Pancreas (tissue), 10 donors: ENCODE results near the gene PHAF1. TPM values are rescaled to one million over a fixed set of nuclear protein-coding genes. Genes with fewer than 3 reads are reported as not detected.

ENCODE experiments used
- ATAC-seq, 4 donors: fragments of 200-7000 bp; cut with Tn5 transposase; one replicate each; pipeline versions ENCODE4 v1.8.0 to v1.9.1; 2020; ENCODE audit warnings: mild to moderate bottlenecking in 4 of 4, moderate library complexity in 4 of 4
- DNase-seq, 6 donors: peaks; one replicate each; pipeline ENCODE4 v3.0.0-alpha.2; 2020
- FAIRE-seq: peaks from 2 replicates; lab custom pipeline; 2012; peaks lifted over from hg19 to GRCh38; lab: Jason Lieb, UNC
- H3K27ac ChIP-seq, 4 donors: fragments of 200-600 bp; sonication (generic); 1 replicate in 3 of 4; 2 replicates in 1 of 4; pipeline versions ENCODE4 v1.5.0 to v1.8.0; 2020
- H3K27me3 ChIP-seq, 4 donors: fragments of 200-600 bp; one replicate each; pipeline ENCODE4 v1.8.0; 2021
- H3K36me3 ChIP-seq, 3 donors: fragments of 200-600 bp; sonication (generic) in 1 of 3; one replicate each; pipeline versions ENCODE4 v1.5.0 to v1.8.0; 2020 to 2021
- H3K4me1 ChIP-seq, 3 donors: fragments of 200-600 bp; one replicate each; pipeline ENCODE4 v1.8.0; 2021
- H3K4me3 ChIP-seq, 4 donors: fragments of 200-600 bp; sonication (generic) in 2 of 4; one replicate each; pipeline versions ENCODE4 v1.5.0 to v1.8.0; 2020 to 2021
- H3K9me3 ChIP-seq, 4 donors: fragments of 200-600 bp; one replicate each; pipeline ENCODE4 v1.8.0; 2021
- WGBS, 2 donors: extraction: QIAGEN DNeasy Blood & Tissue Kit; methylation state at CpG; one replicate each; pipeline ENCODE4 v1.1.7; 2013; 5-methylcytosine and 5-hydroxymethylcytosine counted together
- intact Hi-C, 3 donors: fragments of 100-400 bp; cut with DNase I; formaldehyde crosslinking; loops; one replicate each; pipeline versions ENCODE4 v1.11.1 to v1.14.2; 2022
- polyA plus RNA-seq, 2 donors: library from polyadenylated mRNA; stranded (reverse); fragments of 200-250 nt; gene quantifications; one replicate each; pipeline ENCODE4 v1.2.3, GENCODE V29; 2013
- total RNA-seq, 6 donors: library from RNA; stranded (reverse); fragmentation: NEBNext Ultra II Directional in 4 of 6; extraction: Animal tissue kit (Norgen Biotek cat#: 25700) in 4 of 6; gene quantifications; one replicate each; pipeline versions ENCODE4 v1.2.1 to v1.2.4, GENCODE V29; 2021 to 2023
- TF ChIP-seq, protein P1 (sequence below), 4 donors: fragments of 200-600 bp; sonication (generic) in 3 of 4; IDR thresholded peaks; one replicate each; pipeline versions ENCODE4 v1.5.0 to v1.8.0; 2021; ENCODE audit warnings: antibody characterized with exemption in 4 of 4
- donor health status: healthy with polysubstance abuse.
- donor health status: DM: no; HTN: no; CAD: no; lungs with moderate emphysema.
- donor health status: DM: no; HTN: no; CAD: no.
- donor health status: control.
- donor health status: control.
- donor health status: Bipolar disorder and iron deficiency.
- donor health status: DM: yes; HTN: yes; CAD: no.
- donor health status: DM: no; HTN: no; CAD: no.
- donor health status: DM: no; HTN: no; CAD: no.
- donor health status: DM: yes; HTN: yes; CAD: no.

PHAF1 gene
- total and polyA plus RNA-seq, 8 donors = 2.8 to 8.9 (median 4.9) TPM

DNA sequence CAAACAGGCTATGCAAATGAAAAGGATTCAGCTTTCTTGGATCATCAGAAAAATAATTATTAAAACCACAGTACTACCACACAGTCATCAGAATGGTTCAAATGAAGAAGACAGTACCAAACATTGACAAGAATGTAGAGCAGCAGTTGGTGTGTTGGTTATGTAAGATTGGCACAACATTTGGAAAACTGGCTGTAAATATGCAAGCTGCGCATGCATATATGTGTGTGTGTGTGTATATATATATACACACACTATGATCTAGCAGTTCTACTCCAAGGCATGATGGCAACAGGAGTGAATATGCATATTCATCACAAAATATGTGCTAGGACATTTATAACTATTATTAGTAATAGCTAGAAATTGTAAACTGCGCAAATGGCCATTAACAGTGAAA, 34.4 kb upstream of the PHAF1 start:
- 98 to 99% methylated on average over 2 of the region's 2 CpGs for WGBS, 2 donors
- intact Hi-C loops = no loop called here
- ATAC-seq (no peak), FAIRE-seq (no peak), DNase-seq (no peak)
- Histone ChIP-seq H3K4me3 (no peak overlapping the region), H3K4me1 (no peaks in the 10 kb centered on the region), H3K9me3 (no peaks in the 10 kb centered on the region), H3K27me3 (no peaks in the 10 kb centered on the region), H3K27ac (no peak overlapping the region), H3K36me3 (peaks cover 0 to 16% (median 0%) of the 10 kb centered on the region in 3 donors)
- TF ChIP-seq, protein P1, sequence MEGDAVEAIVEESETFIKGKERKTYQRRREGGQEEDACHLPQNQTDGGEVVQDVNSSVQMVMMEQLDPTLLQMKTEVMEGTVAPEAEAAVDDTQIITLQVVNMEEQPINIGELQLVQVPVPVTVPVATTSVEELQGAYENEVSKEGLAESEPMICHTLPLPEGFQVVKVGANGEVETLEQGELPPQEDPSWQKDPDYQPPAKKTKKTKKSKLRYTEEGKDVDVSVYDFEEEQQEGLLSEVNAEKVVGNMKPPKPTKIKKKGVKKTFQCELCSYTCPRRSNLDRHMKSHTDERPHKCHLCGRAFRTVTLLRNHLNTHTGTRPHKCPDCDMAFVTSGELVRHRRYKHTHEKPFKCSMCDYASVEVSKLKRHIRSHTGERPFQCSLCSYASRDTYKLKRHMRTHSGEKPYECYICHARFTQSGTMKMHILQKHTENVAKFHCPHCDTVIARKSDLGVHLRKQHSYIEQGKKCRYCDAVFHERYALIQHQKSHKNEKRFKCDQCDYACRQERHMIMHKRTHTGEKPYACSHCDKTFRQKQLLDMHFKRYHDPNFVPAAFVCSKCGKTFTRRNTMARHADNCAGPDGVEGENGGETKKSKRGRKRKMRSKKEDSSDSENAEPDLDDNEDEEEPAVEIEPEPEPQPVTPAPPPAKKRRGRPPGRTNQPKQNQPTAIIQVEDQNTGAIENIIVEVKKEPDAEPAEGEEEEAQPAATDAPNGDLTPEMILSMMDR (IDR thresholded peaks at IDR 0.05) = no peak

DNA sequence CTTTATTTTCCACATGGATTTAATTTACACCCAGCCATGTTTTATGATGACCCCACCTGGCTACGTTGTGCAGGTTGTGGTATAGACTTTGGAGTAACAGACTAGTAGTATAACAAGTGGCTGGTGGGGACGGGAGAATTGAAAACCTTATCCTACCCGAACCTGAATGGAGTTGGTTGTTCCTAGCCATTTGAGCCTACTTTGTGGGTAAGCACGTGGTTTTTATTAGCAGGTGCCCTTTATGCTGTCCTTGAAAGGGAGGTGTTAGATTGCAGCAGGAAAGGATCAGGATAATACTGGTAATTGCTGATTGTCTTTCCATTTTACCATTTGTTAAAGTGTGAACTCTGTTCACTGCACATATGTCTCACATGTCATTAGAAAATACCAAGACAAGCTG, 31.9 kb upstream of the PHAF1 start:
- no peak for FAIRE-seq
- Histone ChIP-seq H3K9me3 (no peaks in the 10 kb centered on the region), H3K4me3 (no peak overlapping the region), H3K4me1 (no peaks in the 10 kb centered on the region), H3K36me3 (peaks cover 0 to 15% (median 0%) of the 10 kb centered on the region in 3 donors), H3K27me3 (no peaks in the 10 kb centered on the region), H3K27ac (no peak overlapping the region)
- WGBS, 2 donors = 76 to 84% methylated on average over 4 of the region's 4 CpGs
- TF ChIP-seq, protein P1 (IDR thresholded peaks at IDR 0.05) = no peak
- intact Hi-C loops = no loop called here
- no peak for DNase-seq
- ATAC-seq = no peak

DNA sequence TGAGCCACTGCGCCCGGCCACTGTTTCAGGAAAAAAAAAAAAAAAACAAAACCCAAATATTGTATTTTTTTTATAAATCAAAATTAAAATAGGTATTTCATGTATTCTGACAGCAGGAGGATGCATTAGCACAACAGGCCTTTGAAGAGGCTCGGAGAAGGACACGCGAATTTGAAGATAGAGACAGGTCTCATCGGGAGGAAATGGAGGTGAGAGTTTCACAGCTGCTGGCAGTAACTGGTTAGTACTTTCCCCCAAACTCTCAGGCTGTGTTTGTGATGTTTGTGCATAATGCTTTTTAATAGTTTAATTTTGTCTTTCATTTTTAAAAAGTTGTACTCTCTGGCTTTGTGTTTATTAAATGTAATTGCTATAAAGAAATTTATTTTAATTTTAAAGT, 27.6 kb upstream of the PHAF1 start:
- Histone ChIP-seq H3K4me3 (no peak overlapping the region), H3K27ac (no peak overlapping the region), H3K9me3 (no peaks in the 10 kb centered on the region), H3K36me3 (peaks cover 0 to 8% (median 2%) of the 10 kb centered on the region in 3 donors), H3K27me3 (no peaks in the 10 kb centered on the region), H3K4me1 (no peaks in the 10 kb centered on the region)
- intact Hi-C loops = no loop called here
- 94 to 95% methylated on average over 6 of the region's 6 CpGs for WGBS, 2 donors
- no peak for ATAC-seq
- no peak for DNase-seq
- TF ChIP-seq, protein P1 (IDR thresholded peaks at IDR 0.05) = no peak
- no peak for FAIRE-seq

DNA sequence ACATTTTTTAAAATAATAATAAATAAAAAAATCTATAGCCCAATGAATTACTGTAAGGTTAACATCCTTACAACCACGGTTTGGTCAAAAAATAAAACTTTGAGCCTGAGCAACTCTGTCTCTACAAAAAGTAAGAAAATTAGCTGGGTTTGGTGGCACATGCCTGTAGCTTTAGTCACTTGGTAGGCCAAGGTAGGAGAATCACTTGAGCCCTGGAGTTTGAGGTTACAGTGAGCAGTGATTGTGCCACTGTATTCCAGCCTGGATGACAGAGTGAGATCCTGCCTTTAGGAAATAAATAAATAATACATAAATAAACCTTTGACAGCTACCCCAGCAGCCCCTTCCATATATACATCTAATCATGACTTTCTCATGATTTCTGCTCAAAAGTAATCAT, 26.9 kb upstream of the PHAF1 start:
- Histone ChIP-seq H3K27me3 (no peaks in the 10 kb centered on the region), H3K4me1 (no peaks in the 10 kb centered on the region), H3K9me3 (no peaks in the 10 kb centered on the region), H3K4me3 (no peak overlapping the region), H3K27ac (no peak overlapping the region), H3K36me3 (peaks cover 0 to 3% (median 2%) of the 10 kb centered on the region in 3 donors)
- DNase-seq (no peak), FAIRE-seq (no peak), ATAC-seq (no peak)
- TF ChIP-seq, protein P1 (IDR thresholded peaks at IDR 0.05) = no peak
- intact Hi-C loops = no loop called here
- WGBS, 2 donors = 96 to 97% methylated on average over 1 of the region's 1 CpG

DNA sequence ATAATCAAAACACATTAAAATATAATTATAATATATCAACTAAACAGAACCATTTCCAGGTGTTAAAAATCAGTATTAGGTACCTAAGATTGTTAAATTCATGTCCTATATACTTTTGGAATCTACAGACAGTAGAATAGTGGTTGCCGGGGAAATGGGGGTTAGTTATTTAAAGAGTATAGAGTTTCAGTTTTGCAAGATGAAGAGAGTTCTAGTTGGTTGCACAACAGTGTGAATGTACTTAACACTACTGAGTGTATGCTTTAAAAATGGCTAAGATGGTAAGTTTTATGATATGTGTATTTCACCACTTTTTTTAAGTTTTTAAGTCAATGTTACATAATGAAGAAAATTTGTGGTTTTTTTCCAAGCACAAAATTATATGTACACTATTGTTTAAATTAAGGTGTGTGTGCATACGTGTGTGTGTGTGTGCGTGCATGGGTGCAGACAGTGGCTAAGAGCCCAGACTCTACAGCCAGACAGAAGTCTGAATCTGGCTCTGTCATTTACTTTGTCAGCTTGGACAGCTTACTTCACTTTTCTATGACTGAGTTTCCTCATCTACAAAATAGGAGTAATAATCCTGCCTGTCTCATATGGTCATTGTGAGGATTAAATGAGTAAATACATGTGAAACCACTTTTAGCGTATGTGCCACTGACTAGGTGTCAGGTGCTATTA, 25.3 kb upstream of the PHAF1 start:
- ATAC-seq (no peak), DNase-seq (no peak), FAIRE-seq (no peak)
- Histone ChIP-seq H3K36me3 (peaks cover 0 to 2% (median 0%) of the 10 kb centered on the region in 3 donors), H3K9me3 (no peaks in the 10 kb centered on the region), H3K4me1 (no peaks in the 10 kb centered on the region), H3K27me3 (no peaks in the 10 kb centered on the region), H3K4me3 (no peak overlapping the region), H3K27ac (no peak overlapping the region)
- WGBS, 2 donors = 97% methylated on average over 4 of the region's 4 CpGs
- intact Hi-C loops = no loop called here
- TF ChIP-seq, protein P1 (IDR thresholded peaks at IDR 0.05) = no peak
